Prostate gland (tissue), 2 donors: ENCODE results near the gene UBN1. TPM values are rescaled to one million over a fixed set of nuclear protein-coding genes. Genes with fewer than 3 reads are reported as not detected.
"Not testable (repeated sequence)": the region's sequence is repeated elsewhere in the genome, so short reads cannot be mapped to it uniquely, and the experiment has no call there.

Experiments
- DNase-seq: peaks from one replicate; pipeline ENCODE4 v3.0.0-alpha.2; 2019; ENCODE audit warnings: low spot score
- H3K27ac ChIP-seq, 2 donors: fragments of 200-600 bp; sonication (generic); 2 replicates each; pipeline ENCODE4 v1.5.1; 2017 to 2019
- H3K27me3 ChIP-seq: fragments of 200-600 bp; sonication (generic); replicated peaks from 2 replicates; pipeline ENCODE4 v1.5.1; 2019; ENCODE audit not compliant: insufficient read depth
- H3K36me3 ChIP-seq, 2 donors: fragments of 200-600 bp; sonication (generic); 1 replicate in 1 of 2; 2 replicates in 1 of 2; pipeline versions ENCODE4 v1.5.1 to v1.8.1; 2017 to 2019
- H3K4me1 ChIP-seq: fragments of 200-600 bp; sonication (generic); replicated peaks from 2 replicates; pipeline ENCODE4 v1.5.1; 2019
- H3K4me3 ChIP-seq, 2 donors: fragments of 200-600 bp; sonication (generic); 2 replicates each; pipeline ENCODE4 v1.5.1; 2017 to 2019
- H3K9me3 ChIP-seq: fragments of 200-600 bp; sonication (generic); 2 replicates; pipeline ENCODE4 v1.5.1; 2017
- POLR2A ChIP-seq: fragments of 450-650 bp; IDR thresholded peaks from one replicate; pipeline ENCODE4 v1.6.1; 2016; ENCODE audit warnings: antibody characterized with exemption, mild to moderate bottlenecking
- POLR2AphosphoS5 ChIP-seq: sonication (generic); formaldehyde crosslinking; IDR thresholded peaks from one replicate; pipeline ENCODE4 v1.6.1; 2017; ENCODE audit warnings: antibody characterized with exemption
- WGBS: methylation state at CpG from one replicate; pipeline ENCODE4 v1.1.5; 2018; 5-methylcytosine and 5-hydroxymethylcytosine counted together
- intact Hi-C: fragments of 100-400 bp; cut with DNase I; formaldehyde crosslinking; loops from one replicate; pipeline ENCODE4 v1.14.2; 2022
- total RNA-seq, 2 donors: library from RNA; depleted of rRNA; stranded (reverse); fragments of >200 nt; gene quantifications; one replicate each; pipeline ENCODE4 v1.1.0, GENCODE V29; 2016
- TF ChIP-seq, protein P1 (sequence below), 4 experiments: fragments of 200-600 bp in 2 of 4; fragments of 450-650 bp in 2 of 4; sonication (generic) in 2 of 4; IDR thresholded peaks; 1 replicate in 3 of 4; 2 replicates in 1 of 4; pipeline ENCODE4 v1.5.1; 2016 to 2019; ENCODE audit warnings: antibody characterized with exemption in 4 of 4, mild to moderate bottlenecking in 2 of 4, moderate library complexity in 2 of 4

UBN1 gene
- total RNA-seq, 2 donors from 2014 or later: 28.2 to 56.9 TPM

DNA sequence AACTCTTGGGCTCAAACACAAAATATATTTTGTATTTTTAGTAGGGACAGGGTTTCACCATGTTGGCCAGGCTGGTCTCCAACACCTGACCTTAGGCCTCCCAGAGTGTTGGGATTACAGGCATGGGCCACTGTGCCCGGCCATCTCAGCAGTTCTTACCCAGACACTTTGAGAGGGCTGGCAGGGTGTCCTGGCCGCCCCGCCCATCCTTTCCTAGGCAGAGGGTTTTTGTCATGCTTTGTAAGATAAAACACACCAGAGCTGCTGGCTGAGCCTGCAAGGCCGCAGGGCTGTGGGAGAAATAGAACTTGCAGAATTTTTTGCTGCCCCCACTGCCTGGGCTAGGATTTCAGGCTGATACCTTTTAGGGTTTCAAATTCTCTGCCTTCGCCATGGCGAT lies 80.9 kb downstream of the UBN1 start:
- no peak for DNase-seq
- Histone ChIP-seq H3K9me3 (no peaks in the 10 kb centered on the region), H3K36me3 (no peaks in the 10 kb centered on the region), H3K27me3 (no peaks in the 10 kb centered on the region), H3K4me1 (peaks cover 2% of the 10 kb centered on the region), H3K4me3 (no peak overlapping the region), H3K27ac (no peak overlapping the region)
- 90% methylated on average over 6 of the region's 6 CpGs for WGBS
- TF ChIP-seq, protein P1, sequence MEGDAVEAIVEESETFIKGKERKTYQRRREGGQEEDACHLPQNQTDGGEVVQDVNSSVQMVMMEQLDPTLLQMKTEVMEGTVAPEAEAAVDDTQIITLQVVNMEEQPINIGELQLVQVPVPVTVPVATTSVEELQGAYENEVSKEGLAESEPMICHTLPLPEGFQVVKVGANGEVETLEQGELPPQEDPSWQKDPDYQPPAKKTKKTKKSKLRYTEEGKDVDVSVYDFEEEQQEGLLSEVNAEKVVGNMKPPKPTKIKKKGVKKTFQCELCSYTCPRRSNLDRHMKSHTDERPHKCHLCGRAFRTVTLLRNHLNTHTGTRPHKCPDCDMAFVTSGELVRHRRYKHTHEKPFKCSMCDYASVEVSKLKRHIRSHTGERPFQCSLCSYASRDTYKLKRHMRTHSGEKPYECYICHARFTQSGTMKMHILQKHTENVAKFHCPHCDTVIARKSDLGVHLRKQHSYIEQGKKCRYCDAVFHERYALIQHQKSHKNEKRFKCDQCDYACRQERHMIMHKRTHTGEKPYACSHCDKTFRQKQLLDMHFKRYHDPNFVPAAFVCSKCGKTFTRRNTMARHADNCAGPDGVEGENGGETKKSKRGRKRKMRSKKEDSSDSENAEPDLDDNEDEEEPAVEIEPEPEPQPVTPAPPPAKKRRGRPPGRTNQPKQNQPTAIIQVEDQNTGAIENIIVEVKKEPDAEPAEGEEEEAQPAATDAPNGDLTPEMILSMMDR (IDR thresholded peaks at IDR 0.05): no peak
- no peak for TF ChIP-seq POLR2AphosphoS5
- no peak for TF ChIP-seq POLR2A
- intact Hi-C loops: no loop called here

DNA sequence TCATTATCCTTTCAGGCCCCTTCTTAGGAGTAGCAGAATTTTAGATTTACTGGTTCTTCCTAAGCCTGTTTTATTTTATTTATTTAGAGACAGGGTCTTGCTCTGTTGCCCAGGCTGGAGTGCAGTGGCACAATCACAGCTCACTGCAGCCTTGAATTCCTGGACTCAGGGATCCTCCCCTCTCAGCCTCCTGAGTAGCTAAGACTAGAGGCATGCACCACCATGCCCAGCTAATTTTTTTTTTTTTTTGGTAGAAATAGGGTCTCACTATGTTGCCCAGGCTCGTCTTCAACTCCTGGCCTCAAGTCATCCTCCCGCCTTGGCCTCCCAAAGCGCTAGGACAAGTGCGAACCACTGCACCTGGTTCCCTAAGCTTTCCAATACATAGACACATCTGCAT lies 82.3 kb downstream of the UBN1 start:
- WGBS: 97% methylated on average over 4 of the region's 4 CpGs
- H3K4me1 ChIP-seq, H3K4me3 ChIP-seq: not testable (repeated sequence)

DNA sequence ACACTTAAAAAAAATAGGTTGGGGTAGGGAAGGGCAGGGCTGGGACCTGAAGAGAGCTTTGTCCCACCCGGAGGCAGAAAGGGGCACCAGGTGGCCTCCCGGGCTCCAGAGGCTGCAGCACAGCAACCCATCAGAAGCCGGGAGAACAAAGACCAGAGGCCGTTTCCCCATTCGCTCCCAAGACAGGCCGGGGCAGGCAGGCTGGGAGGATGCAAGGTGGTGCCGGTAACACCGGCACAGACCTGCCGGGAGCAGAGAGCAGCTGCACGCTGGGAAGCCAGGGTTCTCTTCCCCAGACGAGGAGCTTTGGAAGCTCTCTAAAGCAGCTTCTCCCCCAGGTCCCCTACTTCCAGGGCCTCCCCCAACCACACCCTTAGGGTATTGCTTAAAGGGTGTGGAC lies 84.1 kb downstream of the UBN1 start:
- Histone ChIP-seq H3K9me3 (no peaks in the 10 kb centered on the region), H3K4me1 (peaks cover 2% of the 10 kb centered on the region), H3K4me3 (no peak overlapping the region), H3K36me3 (no peaks in the 10 kb centered on the region), H3K27me3 (no peaks in the 10 kb centered on the region), H3K27ac (no peak overlapping the region)
- intact Hi-C loops: no loop called here
- TF ChIP-seq POLR2AphosphoS5 (no peak), POLR2A (no peak)
- TF ChIP-seq, protein P1 (IDR thresholded peaks at IDR 0.05): no peak
- 42% methylated on average over 9 of the region's 11 CpGs for WGBS
- no peak for DNase-seq

More for the DNA sequence above, 82.3 kb downstream of the UBN1 start:
- H3K27ac ChIP-seq, intact Hi-C loops, H3K9me3 ChIP-seq, DNase-seq, H3K27me3 ChIP-seq, H3K36me3 ChIP-seq: not testable (repeated sequence)

Other genes starting within 250 kb of the UBN1 start
- 10 to 100 TPM; 14.5 to 22.1 TPM for gene UBALD1, start 232.6 kb upstream of the UBN1 start, total RNA-seq
- gene MGRN1, start 222.7 kb upstream of the UBN1 start, total RNA-seq: 100 to 1,000 TPM in 1 of 2 donors, 10 to 100 TPM in 1; 59.6 to 101 TPM
- gene NUDT16L1, start 153.9 kb upstream of the UBN1 start, total RNA-seq: 10 to 100 TPM; 57.4 to 75.3 TPM
- gene ANKS3, start 113.2 kb upstream of the UBN1 start, total RNA-seq: 10 to 100 TPM; 19.1 to 42.9 TPM
- 10 to 100 TPM in 1 of 2 donors, 1 to 10 TPM in 1; 7.1 to 21.9 TPM for gene DNAAF8, start 112.9 kb upstream of the UBN1 start, total RNA-seq
- gene ZNF500, start 80.3 kb upstream of the UBN1 start, total RNA-seq: 10 to 100 TPM; 29.2 to 33.8 TPM
- gene SEPTIN12, start 59.1 kb upstream of the UBN1 start, total RNA-seq: 10 to 100 TPM in 1 of 2 donors, not detected in 1; 10.8 TPM
- gene SMIM22, start 52.1 kb upstream of the UBN1 start, total RNA-seq: 10 to 100 TPM in 1 of 2 donors, 1 to 10 TPM in 1; 5.6 to 29.0 TPM
- 10 to 100 TPM; 37.5 to 46.9 TPM for gene ROGDI, start 44.8 kb upstream of the UBN1 start, total RNA-seq
- gene GLYR1, start 193 bp upstream of the UBN1 start, total RNA-seq: 10 to 100 TPM; 57.4 to 60.8 TPM
- 10 to 100 TPM; 39.4 to 64.3 TPM for gene PPL, start 89.7 kb downstream of the UBN1 start, total RNA-seq
- under 1 TPM; 0.74 to 0.77 TPM for gene SEC14L5, start 110.8 kb downstream of the UBN1 start, total RNA-seq
- 10 to 100 TPM; 29.1 to 32.3 TPM for gene NAGPA, start 186.5 kb downstream of the UBN1 start, total RNA-seq
- gene C16orf89, start 218.5 kb downstream of the UBN1 start, total RNA-seq: 10 to 100 TPM in 1 of 2 donors, 1 to 10 TPM in 1; 6.6 to 29.4 TPM
- 10 to 100 TPM; 35.1 to 37.7 TPM for gene ALG1, start 224.4 kb downstream of the UBN1 start, total RNA-seq